IMR-90 (cell line): ENCODE results near the gene CSNK1D. TPM values are rescaled to one million over a fixed set of nuclear protein-coding genes. Genes with fewer than 3 reads are reported as not detected.

Source experiments
- ATAC-seq: fragments of 200-7000 bp; cut with Tn5 transposase; 2 replicates; pipeline ENCODE4 v1.9.1; 2020; ENCODE audit warnings: low read depth, mild to moderate bottlenecking, moderate library complexity
- BruUV-seq: library from RNA; stranded (reverse); fragments of 400-500 nt; replicated peaks from 2 replicates; lab custom pipeline; 2021; lab: Mats Ljungman, UMichigan
- CTCF ChIA-PET: fragments of 300-600 bp; formaldehyde crosslinking; extraction: SDS; loops from one replicate; lab custom pipeline; 2021; ENCODE audit warnings: antibody characterized with exemption; lab: Yijun Ruan, JAX
- POLR2A ChIA-PET: fragments of 300-600 bp; sonication (Branson Sonifier 250); formaldehyde crosslinking; loops from one replicate; lab custom pipeline; 2022; ENCODE audit warnings: antibody characterized with exemption; ENCODE audit not compliant: unreplicated experiment; lab: Charles Lee
- DNase-seq: peaks from one replicate; pipeline ENCODE4 v3.0.0; 2013
- H2AFZ ChIP-seq: replicated peaks from 2 replicates; pipeline ENCODE3; 2013; ENCODE audit warnings: low read length, mild to moderate bottlenecking; ENCODE audit not compliant: poor library complexity
- H2AK5ac ChIP-seq: 2 replicates; pipeline ENCODE4 v1.6.1; 2013; ENCODE audit warnings: low read depth, low read length, inconsistent platforms
- H2AK9ac ChIP-seq: replicated peaks from 2 replicates; pipeline ENCODE3; 2013; ENCODE audit warnings: mild to moderate bottlenecking, low read depth, low read length, moderate library complexity; ENCODE audit not compliant: poor library complexity
- H2BK120ac ChIP-seq: 2 replicates; pipeline ENCODE4 v1.6.1; 2013; ENCODE audit warnings: low read depth, low read length, inconsistent platforms
- H2BK15ac ChIP-seq: 3 replicates; pipeline ENCODE4 v1.6.1; 2013; ENCODE audit warnings: low read depth, low read length, inconsistent platforms
- H2BK20ac ChIP-seq: 2 replicates; pipeline ENCODE4 v1.6.1; 2013; ENCODE audit warnings: low read depth, mild to moderate bottlenecking, inconsistent platforms, low read length, moderate library complexity
- H2BK5ac ChIP-seq: 2 replicates; pipeline ENCODE4 v1.6.1; 2013; ENCODE audit warnings: mild to moderate bottlenecking, low read depth, low read length, inconsistent platforms; ENCODE audit not compliant: poor library complexity, severe bottlenecking
- H3K14ac ChIP-seq: replicated peaks from 2 replicates; pipeline ENCODE4 v1.6.1; 2013; ENCODE audit warnings: low read depth, low read length, inconsistent platforms
- H3K18ac ChIP-seq: 2 replicates; pipeline ENCODE4 v1.6.1; 2013; ENCODE audit warnings: low read depth, low read length, control low read depth
- H3K23ac ChIP-seq: 2 replicates; pipeline ENCODE4 v1.6.1; 2013; ENCODE audit warnings: low read depth, low read length, inconsistent platforms
- H3K27ac ChIP-seq: 2 replicates; pipeline ENCODE4 v1.5.1; 2013; ENCODE audit warnings: mild to moderate bottlenecking, control low read depth, low read length; ENCODE audit not compliant: insufficient read depth
- H3K27me3 ChIP-seq: 2 replicates; pipeline ENCODE4 v1.6.1; 2013; ENCODE audit warnings: low read length; ENCODE audit not compliant: control insufficient read depth, insufficient read depth
- H3K36me3 ChIP-seq: 2 replicates; pipeline ENCODE4 v1.6.1; 2013; ENCODE audit warnings: low read length, mixed read lengths; ENCODE audit not compliant: control insufficient read depth, insufficient read depth
- H3K4ac ChIP-seq: 2 replicates; pipeline ENCODE4 v1.6.1; 2013; ENCODE audit warnings: low read depth, low read length, inconsistent platforms
- H3K4me1 ChIP-seq: 2 replicates; pipeline ENCODE4 v1.6.1; 2013; ENCODE audit warnings: low read length, mixed read lengths; ENCODE audit not compliant: control insufficient read depth, insufficient read depth
- H3K4me2 ChIP-seq: 2 replicates; pipeline ENCODE4 v1.6.1; 2013; ENCODE audit warnings: low read depth, mild to moderate bottlenecking, control low read depth, low read length, moderate library complexity
- H3K4me3 ChIP-seq: 2 replicates; pipeline ENCODE4 v1.5.1; 2013; ENCODE audit warnings: low read depth, mild to moderate bottlenecking, control low read depth, low read length, moderate library complexity; ENCODE audit not compliant: insufficient read depth
- H3K56ac ChIP-seq: 2 replicates; pipeline ENCODE4 v1.6.1; 2013; ENCODE audit warnings: low read length, inconsistent platforms; ENCODE audit not compliant: insufficient read depth; ENCODE audit errors: extremely low read depth
- H3K79me1 ChIP-seq, 2 experiments: 2 replicates each; pipeline ENCODE4 v1.6.1; 2013; ENCODE audit warnings: low read length in 2 of 2, inconsistent platforms in 1 of 2, low read depth in 1 of 2
- H3K9ac ChIP-seq: 2 replicates; pipeline ENCODE4 v1.6.1; 2013; ENCODE audit warnings: low read depth, low read length, control low read depth
- H3K9me1 ChIP-seq: 2 replicates; pipeline ENCODE4 v1.6.1; 2013; ENCODE audit warnings: low read length, inconsistent platforms; ENCODE audit not compliant: insufficient read depth
- H3K9me3 ChIP-seq: 2 replicates; pipeline ENCODE4 v1.6.1; 2013; ENCODE audit warnings: low read length; ENCODE audit not compliant: control insufficient read depth, insufficient read depth
- H4K20me1 ChIP-seq: 2 replicates; pipeline ENCODE4 v1.6.1; 2013; ENCODE audit warnings: low read length, inconsistent platforms; ENCODE audit not compliant: insufficient read depth
- H4K5ac ChIP-seq: 2 replicates; pipeline ENCODE4 v1.6.1; 2013; ENCODE audit warnings: mild to moderate bottlenecking, low read depth, low read length, control low read depth
- H4K8ac ChIP-seq, 2 experiments: 2 replicates each; pipeline ENCODE4 v1.6.1; 2013; ENCODE audit warnings: low read depth in 2 of 2, low read length in 2 of 2, control low read depth in 1 of 2, inconsistent platforms in 1 of 2
- H4K91ac ChIP-seq: 2 replicates; pipeline ENCODE4 v1.6.1; 2013; ENCODE audit warnings: low read depth, low read length, inconsistent platforms; ENCODE audit not compliant: insufficient read depth
- CEBPB ChIP-seq: IDR thresholded peaks from 2 replicates; pipeline ENCODE4 v1.6.1; 2012; ENCODE audit warnings: low read depth, low read length, improper control_type of control experiment
- CHD1 ChIP-seq: IDR thresholded peaks from 2 replicates; pipeline ENCODE4 v1.6.1; 2012; ENCODE audit warnings: low read depth, low read length, improper control_type of control experiment
- MAFK ChIP-seq: IDR thresholded peaks from 2 replicates; pipeline ENCODE4 v1.6.1; 2012; ENCODE audit warnings: low read depth, low read length, improper control_type of control experiment
- MAZ ChIP-seq: IDR thresholded peaks from 2 replicates; pipeline ENCODE4 v1.6.1; 2012; ENCODE audit warnings: low read depth, mild to moderate bottlenecking, low read length, improper control_type of control experiment, moderate library complexity, borderline replicate concordance
- MXI1 ChIP-seq: IDR thresholded peaks from 2 replicates; pipeline ENCODE4 v1.6.1; 2012; ENCODE audit warnings: low read depth, mild to moderate bottlenecking, low read length, moderate library complexity, borderline replicate concordance
- POLR2A ChIP-seq: IDR thresholded peaks from 2 replicates; pipeline ENCODE4 v1.6.1; 2012; ENCODE audit warnings: mild to moderate bottlenecking, low read depth, low read length
- RAD21 ChIP-seq: IDR thresholded peaks from 2 replicates; pipeline ENCODE4 v1.6.1; 2012; ENCODE audit warnings: low read length, improper control_type of control experiment
- RCOR1 ChIP-seq: IDR thresholded peaks from 2 replicates; pipeline ENCODE4 v1.6.1; 2012; ENCODE audit warnings: mild to moderate bottlenecking, low read length, improper control_type of control experiment; ENCODE audit not compliant: insufficient replicate concordance
- SMC3 ChIP-seq: fragments of 150-350 bp; IDR thresholded peaks from 2 replicates; pipeline ENCODE4 v1.6.1; 2016; ENCODE audit warnings: low read depth, mild to moderate bottlenecking, antibody characterized with exemption, low read length, moderate library complexity
- WGBS, 2 experiments: methylation state at CpG; one replicate each; pipeline versions ENCODE4 v1.1.5 to v1.1.7; 2013; ENCODE audit warnings: missing lambda C conversion rate in 2 of 2; ENCODE audit not compliant: insufficient read length in 1 of 2; ENCODE audit errors: extremely low coverage in 2 of 2; 5-methylcytosine and 5-hydroxymethylcytosine counted together
- dilution Hi-C: fragments of 300-500 bp; cut with HindIII; formaldehyde crosslinking; loops from one replicate; pipeline ENCODE4 v1.14.3; 2018; ENCODE audit warnings: low sequenced_read_pairs; ENCODE audit not compliant: unreplicated experiment
- in situ Hi-C: fragments of 300-500 bp; cut with MboI; formaldehyde crosslinking; loops from 3 replicates; pipeline ENCODE4 v1.14.3; 2019; ENCODE audit warnings: low sequenced_read_pairs, inconsistent platforms, mixed read lengths
- intact Hi-C: fragments of 100-400 bp; cut with micrococcal nuclease; formaldehyde crosslinking; loops from 2 replicates; pipeline ENCODE4 v1.10.0; 2022
- polyA plus RNA-seq, 3 experiments: library from polyadenylated mRNA; depleted of rRNA; stranded (reverse); fragments of >200 nt; gene quantifications; 2 replicates each; pipeline ENCODE4 v1.2.3, GENCODE V29; 2012; ENCODE audit warnings: low replicate concordance in 1 of 3
- total RNA-seq: library from RNA; depleted of rRNA; stranded (reverse); fragments of >200 nt; gene quantifications from 2 replicates; pipeline ENCODE4 v1.2.3, GENCODE V29; 2012
- TF ChIP-seq, protein P1 (sequence below): fragments of 150-350 bp; IDR thresholded peaks from 2 replicates; pipeline ENCODE4 v1.6.1; 2017; ENCODE audit warnings: mild to moderate bottlenecking, antibody characterized with exemption, low read length, low read depth
- TF ChIP-seq, protein P2 (sequence below): conservative IDR thresholded peaks from 2 replicates; pipeline ENCODE4 v1.5.1; 2012; ENCODE audit warnings: mild to moderate bottlenecking, low read depth, low read length, improper control_type of control experiment
- TF ChIP-seq, protein P3 (sequence below): fragments of 150-350 bp; IDR thresholded peaks from 2 replicates; pipeline ENCODE4 v1.6.1; 2016; ENCODE audit warnings: low read depth, mild to moderate bottlenecking, low read length, moderate library complexity, borderline replicate concordance

The CSNK1D gene
- total and polyA plus RNA-seq, 2 of the 4 experiments (the other 2 are of a cell fraction): 47.1 to 186 TPM

DNA sequence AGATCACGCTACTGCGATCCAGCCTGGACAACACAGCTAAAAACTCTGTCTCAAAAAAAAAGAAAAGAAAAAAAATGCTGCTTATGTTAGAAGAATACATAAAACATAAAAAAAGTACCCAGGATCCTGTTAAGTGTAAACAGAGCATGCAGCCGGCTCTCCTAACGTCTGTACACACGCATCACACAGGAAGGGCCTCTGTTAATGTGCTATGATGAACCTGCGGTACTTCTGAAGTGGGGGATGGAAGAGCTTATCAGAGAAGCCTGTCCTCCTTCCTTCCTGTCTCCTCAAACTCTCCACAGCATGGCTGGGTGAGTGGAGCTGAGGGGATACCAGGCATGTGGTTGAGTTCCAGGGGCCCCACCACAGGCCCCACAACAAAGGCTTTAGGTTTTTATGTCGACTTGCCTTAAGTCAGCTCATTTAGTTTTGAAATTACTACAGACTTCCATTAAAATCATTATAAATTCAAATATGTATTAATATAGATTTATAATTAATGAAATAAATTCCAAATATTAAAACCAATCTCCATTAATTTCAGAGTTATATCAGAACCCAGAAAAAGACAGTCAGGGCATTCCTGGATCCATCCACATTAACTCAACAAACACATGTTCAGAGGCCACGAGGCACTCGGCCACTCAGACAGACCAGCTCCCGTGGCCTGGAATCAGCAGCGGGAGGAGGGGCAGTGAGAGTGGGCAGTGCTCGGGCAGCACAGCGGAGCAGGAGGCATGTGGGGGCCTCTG lies 72.6 kb downstream of the CSNK1D start:
- Histone ChIP-seq H3K4me1 (peaks cover 8% of the 10 kb centered on the region), H4K8ac (no peak overlapping the region), H3K27ac (no peak overlapping the region), H3K4me3 (no peak overlapping the region), H4K20me1 (peaks cover 19% of the 10 kb centered on the region), H3K9me1 (peaks cover 9% of the 10 kb centered on the region), H3K36me3 (peaks cover 21% of the 10 kb centered on the region), H2AFZ (peak overlapping the region; percentile 13), H4K91ac (no peak overlapping the region), H2BK20ac (no peak overlapping the region), H3K4me2 (no peak overlapping the region), H3K56ac (no peak overlapping the region), H3K4ac (no peak overlapping the region), H2BK5ac (no peak overlapping the region), H3K27me3 (no peaks in the 10 kb centered on the region), H3K23ac (no peak overlapping the region), H4K5ac (no peak overlapping the region), H2BK15ac (no peak overlapping the region), H3K9me3 (no peaks in the 10 kb centered on the region), H2AK5ac (no peak overlapping the region), H3K79me1 (peaks cover 17 to 34% of the 10 kb centered on the region in 2 experiments), H2AK9ac (no peak overlapping the region), H2BK120ac (no peak overlapping the region), H3K18ac (no peak overlapping the region), H3K9ac (no peak overlapping the region), H3K14ac (no peak overlapping the region)
- in situ Hi-C loops (no loop called here), intact Hi-C loops (no loop called here), dilution Hi-C loops (no loop called here)
- POLR2A ChIA-PET: no interaction called here
- BruUV-seq: no TSS peak
- CTCF ChIA-PET: interaction anchor here (0.6 kb wide), 1 partner anchor 147 kb away, joined by 5 read pairs; no protein-coding TSS in a partner anchor
- TF ChIP-seq, protein P1, sequence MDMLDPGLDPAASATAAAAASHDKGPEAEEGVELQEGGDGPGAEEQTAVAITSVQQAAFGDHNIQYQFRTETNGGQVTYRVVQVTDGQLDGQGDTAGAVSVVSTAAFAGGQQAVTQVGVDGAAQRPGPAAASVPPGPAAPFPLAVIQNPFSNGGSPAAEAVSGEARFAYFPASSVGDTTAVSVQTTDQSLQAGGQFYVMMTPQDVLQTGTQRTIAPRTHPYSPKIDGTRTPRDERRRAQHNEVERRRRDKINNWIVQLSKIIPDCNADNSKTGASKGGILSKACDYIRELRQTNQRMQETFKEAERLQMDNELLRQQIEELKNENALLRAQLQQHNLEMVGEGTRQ: no peak
- no peak for TF ChIP-seq CHD1
- TF ChIP-seq MAFK: no peak
- no peak for TF ChIP-seq SMC3
- no peak for TF ChIP-seq CEBPB
- TF ChIP-seq MXI1: no peak
- TF ChIP-seq, protein P2, sequence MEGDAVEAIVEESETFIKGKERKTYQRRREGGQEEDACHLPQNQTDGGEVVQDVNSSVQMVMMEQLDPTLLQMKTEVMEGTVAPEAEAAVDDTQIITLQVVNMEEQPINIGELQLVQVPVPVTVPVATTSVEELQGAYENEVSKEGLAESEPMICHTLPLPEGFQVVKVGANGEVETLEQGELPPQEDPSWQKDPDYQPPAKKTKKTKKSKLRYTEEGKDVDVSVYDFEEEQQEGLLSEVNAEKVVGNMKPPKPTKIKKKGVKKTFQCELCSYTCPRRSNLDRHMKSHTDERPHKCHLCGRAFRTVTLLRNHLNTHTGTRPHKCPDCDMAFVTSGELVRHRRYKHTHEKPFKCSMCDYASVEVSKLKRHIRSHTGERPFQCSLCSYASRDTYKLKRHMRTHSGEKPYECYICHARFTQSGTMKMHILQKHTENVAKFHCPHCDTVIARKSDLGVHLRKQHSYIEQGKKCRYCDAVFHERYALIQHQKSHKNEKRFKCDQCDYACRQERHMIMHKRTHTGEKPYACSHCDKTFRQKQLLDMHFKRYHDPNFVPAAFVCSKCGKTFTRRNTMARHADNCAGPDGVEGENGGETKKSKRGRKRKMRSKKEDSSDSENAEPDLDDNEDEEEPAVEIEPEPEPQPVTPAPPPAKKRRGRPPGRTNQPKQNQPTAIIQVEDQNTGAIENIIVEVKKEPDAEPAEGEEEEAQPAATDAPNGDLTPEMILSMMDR: no peak
- no peak for TF ChIP-seq POLR2A
- TF ChIP-seq RAD21: no peak
- no peak for TF ChIP-seq MAZ
- TF ChIP-seq RCOR1: no peak
- TF ChIP-seq, protein P3, sequence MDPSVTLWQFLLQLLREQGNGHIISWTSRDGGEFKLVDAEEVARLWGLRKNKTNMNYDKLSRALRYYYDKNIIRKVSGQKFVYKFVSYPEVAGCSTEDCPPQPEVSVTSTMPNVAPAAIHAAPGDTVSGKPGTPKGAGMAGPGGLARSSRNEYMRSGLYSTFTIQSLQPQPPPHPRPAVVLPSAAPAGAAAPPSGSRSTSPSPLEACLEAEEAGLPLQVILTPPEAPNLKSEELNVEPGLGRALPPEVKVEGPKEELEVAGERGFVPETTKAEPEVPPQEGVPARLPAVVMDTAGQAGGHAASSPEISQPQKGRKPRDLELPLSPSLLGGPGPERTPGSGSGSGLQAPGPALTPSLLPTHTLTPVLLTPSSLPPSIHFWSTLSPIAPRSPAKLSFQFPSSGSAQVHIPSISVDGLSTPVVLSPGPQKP: no peak
- DNase-seq (no peak), ATAC-seq (no peak)
- WGBS, 2 experiments: 70% methylated on average over 5 of the region's 13 CpGs; no CpG with 5 or more reads in 1 of the 2 experiments
